ENCODE data around the gene PROM2.
A peak's percentile ranks its signal among the peaks of the same experiment; 100 is the strongest.

Gene PROM2

GRCh38 chr2:95260028-95261023, 13.9 kb upstream of the PROM2 start:
- in situ Hi-C loops (cut with HindIII; ENCODE audit: low pct_ligation_motif_present, low sequenced_read_pairs): no loop called here
- no peak for TF ChIP-seq CTCF (IDR thresholded peaks at IDR 0.05; ENCODE audit: low read depth, low read length, missing control alignments)
- Histone ChIP-seq H3K4me3 (ENCODE audit: low read depth, low read length) (no peak overlapping the region), H3K36me3 (replicated peaks) (no peaks in the 10 kb centered on the region), H3K27me3 (replicated peaks) (no peaks in the 10 kb centered on the region), H3K27ac (no peak overlapping the region)
- no peak for DNase-seq

DNA sequence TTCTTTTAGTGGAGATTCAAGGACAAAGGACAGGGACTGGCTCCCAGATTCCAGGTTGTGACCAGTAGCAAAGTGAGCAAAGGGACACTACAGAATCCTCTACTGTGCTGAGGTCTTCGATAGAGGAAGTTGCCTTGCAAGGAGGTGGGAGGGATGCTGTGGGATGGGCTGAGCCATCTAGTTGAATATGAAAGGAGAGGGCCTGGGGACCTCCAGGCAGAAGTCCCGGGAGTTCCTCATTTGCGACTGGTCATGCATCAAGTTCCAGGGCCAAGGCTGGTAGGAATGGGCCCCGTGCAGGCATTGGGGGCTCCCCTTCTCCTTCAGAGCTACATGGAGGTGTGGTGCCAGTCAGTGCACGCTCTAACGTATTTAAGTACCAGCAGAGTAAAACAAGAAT, 12.6 kb upstream of the PROM2 start:
- in situ Hi-C loops (cut with HindIII; ENCODE audit: low pct_ligation_motif_present, low sequenced_read_pairs): no loop called here
- no peak for TF ChIP-seq CTCF (IDR thresholded peaks at IDR 0.05; ENCODE audit: low read depth, low read length, missing control alignments)
- DNase-seq: no peak

DNA sequence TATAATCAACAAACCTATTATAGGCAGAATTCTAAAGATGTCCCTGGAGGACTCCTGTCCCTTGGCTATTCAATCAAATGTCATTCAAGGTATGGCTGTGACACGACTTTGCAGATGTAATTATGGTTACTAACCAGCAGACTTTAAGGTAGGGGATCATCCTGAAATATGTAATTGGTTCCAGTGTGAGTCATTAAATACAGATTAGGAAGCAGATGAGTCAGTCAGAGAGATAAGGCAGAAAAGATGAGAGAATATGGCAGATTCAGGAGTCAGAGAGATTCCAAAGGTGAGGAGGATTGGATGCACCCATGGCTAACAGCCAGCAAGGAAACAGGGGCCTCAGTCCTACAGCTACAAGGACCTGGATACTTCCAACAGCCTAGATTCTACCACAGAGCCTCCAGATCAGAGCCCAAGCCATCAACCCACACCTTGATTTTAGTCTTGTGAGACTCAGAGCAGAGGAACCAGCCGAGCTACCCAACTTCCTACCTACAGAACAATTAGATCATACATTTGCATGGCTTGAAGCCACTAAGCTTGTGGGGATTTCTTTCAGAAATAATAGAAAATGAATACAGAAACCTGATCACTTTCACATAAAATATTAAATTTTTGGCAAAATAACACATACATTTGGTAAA, 11.2 kb upstream of the PROM2 start:
- H3K27ac ChIP-seq: no peak overlapping the region
- no peak overlapping the region for H3K4me3 ChIP-seq (ENCODE audit: low read depth, low read length)
- TF ChIP-seq CTCF (IDR thresholded peaks at IDR 0.05; ENCODE audit: low read depth, low read length, missing control alignments): no peak
- in situ Hi-C loops (cut with HindIII; ENCODE audit: low pct_ligation_motif_present, low sequenced_read_pairs): no loop called here
- no peaks in the 10 kb centered on the region for H3K27me3 ChIP-seq (replicated peaks)
- DNase-seq: no peak
- H3K36me3 ChIP-seq (replicated peaks): no peaks in the 10 kb centered on the region

More for the DNA sequence above, 12.6 kb upstream of the PROM2 start:
- H3K4me3 ChIP-seq (ENCODE audit: low read depth, low read length): no peak overlapping the region
- H3K36me3 ChIP-seq (replicated peaks): no peaks in the 10 kb centered on the region
- H3K27me3 ChIP-seq (replicated peaks): no peaks in the 10 kb centered on the region
- no peak overlapping the region for H3K27ac ChIP-seq

DNA sequence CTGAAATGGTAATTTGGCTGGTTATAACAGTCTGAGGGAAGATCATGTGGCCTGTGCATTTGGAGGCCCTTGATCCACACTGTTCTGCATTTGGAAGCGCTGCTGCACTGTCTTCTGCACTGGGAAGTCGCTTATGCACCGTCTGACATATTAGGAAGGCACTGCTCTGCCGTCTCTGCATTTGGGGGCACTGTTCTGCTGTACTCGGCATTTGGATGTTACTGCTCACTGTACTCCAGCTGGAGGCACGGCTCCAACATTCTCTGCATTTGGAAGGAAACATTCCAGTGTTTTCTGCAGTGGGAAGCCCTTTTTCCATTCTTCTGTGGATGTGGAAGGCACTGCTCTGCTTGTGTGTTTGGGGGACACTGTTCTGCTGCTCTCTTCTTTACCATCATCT, 9.6 kb upstream of the PROM2 start:
- in situ Hi-C loops (cut with HindIII; ENCODE audit: low pct_ligation_motif_present, low sequenced_read_pairs): no loop called here
- no peak for DNase-seq
- Histone ChIP-seq H3K27me3 (replicated peaks) (no peaks in the 10 kb centered on the region), H3K27ac (no peak overlapping the region), H3K4me3 (ENCODE audit: low read depth, low read length) (no peak overlapping the region), H3K36me3 (replicated peaks) (no peaks in the 10 kb centered on the region)
- TF ChIP-seq CTCF (IDR thresholded peaks at IDR 0.05; ENCODE audit: low read depth, low read length, missing control alignments): peak; percentile 17

- Histone ChIP-seq H3K27ac (no peak overlapping the region), H3K4me3 (ENCODE audit: low read depth, low read length) (no peak overlapping the region), H3K36me3 (replicated peaks) (no peaks in the 10 kb centered on the region), H3K27me3 (replicated peaks) (no peaks in the 10 kb centered on the region)
- DNase-seq: no peak
- TF ChIP-seq CTCF (IDR thresholded peaks at IDR 0.05; ENCODE audit: low read depth, low read length, missing control alignments): no peak
- in situ Hi-C loops (cut with HindIII; ENCODE audit: low pct_ligation_motif_present, low sequenced_read_pairs): no loop called here
Measured at GRCh38 chr2:95265182-95265581, 9.1 kb upstream of the PROM2 start.
